ENCODE measurements around the gene E2F4. TPM values are rescaled to one million over a fixed set of nuclear protein-coding genes. Genes with fewer than 3 reads are reported as not detected.

The E2F4 gene
- total and polyA plus RNA-seq, 9 of the 15 experiments (the other 6 are each of a cell fraction or from before 2014, with no cell fraction given): 9.7 to 139 (median 106) TPM

- TF ChIP-seq POLR2G (IDR thresholded peaks at IDR 0.05; ENCODE audit: low read depth, low read length) (peak; percentile 41; the same call in 1 of the 2 replicates), RBFOX2 (IDR thresholded peaks at IDR 0.05; ENCODE audit: low read depth, low read length) (peak; percentile 47), ZNF263 (CRISPR knock-in tag; IDR thresholded peaks at IDR 0.05; ENCODE audit: borderline replicate concordance) (no peak), TAL1 (IDR thresholded peaks at IDR 0.05) (no peak)
- no peaks in the 10 kb centered on the region for H3K9me3 ChIP-seq (replicated peaks; ENCODE audit: control insufficient read depth, insufficient read depth, low read depth, low read length)
- intact Hi-C loops (cut with micrococcal nuclease) (no loop called here), in situ Hi-C loops (cut with MboI) (no loop called here)
- no TSS peak for BruUV-seq (replicated peaks)
- no peaks in the 10 kb centered on the region for H3K79me2 ChIP-seq (ENCODE audit: control insufficient read depth, insufficient read depth, low read length)
- H3K4me3 ChIP-seq: no peak overlapping the region
- no peak overlapping the region for H3K4me2 ChIP-seq (ENCODE audit: insufficient read depth, low read length)
- peak overlapping the region in 1 of 2 experiments; percentile 26; a peak in 1 of 4 replicates for H3K9ac ChIP-seq (ENCODE audit: insufficient read depth in 1 of 2, low read depth in 2 of 2, low read length in 2 of 2)
- ChIA-PET CTCF (ENCODE audit: low intra/inter-chr PET ratio) (no interaction called here), POLR2A (interaction anchor here (1.0 to 2.2 kb wide), 2 partner anchors 19 to 22 kb away, joined by 3 to 6 read pairs; partner anchors contain the start of gene MATCAP1)
- peaks cover 1 to 44% of the 10 kb centered on the region in 2 experiments; a peak in 3 of 5 replicates for H3K4me1 ChIP-seq (replicated peaks in 1 of 2; ENCODE audit: control insufficient read depth in 2 of 2, insufficient read depth in 2 of 2, low read length in 2 of 2)
- no peak overlapping the region for H3K27ac ChIP-seq (ENCODE audit: extremely low read depth, low read depth, low read length)
- peaks cover 76% of the 10 kb centered on the region; the same call in 2 of the 3 replicates for H3K36me3 ChIP-seq (ENCODE audit: control insufficient read depth, insufficient read depth, low read length)
- ATAC-seq (no peak), DNase-seq (ENCODE audit: extremely low read depth in 1 of 4, low spot score in 3 of 4) (peak in 1 of 4 experiments; percentile 9), FAIRE-seq (no peak)
- H4K20me1 ChIP-seq (replicated peaks; ENCODE audit: control insufficient read depth, insufficient read depth, low read length): no peaks in the 10 kb centered on the region; the same call in 1 of the 2 replicates
- no peaks in the 10 kb centered on the region for H3K9me1 ChIP-seq (ENCODE audit: control insufficient read depth, insufficient read depth, low read length)
- no peaks in the 10 kb centered on the region for H3K27me3 ChIP-seq (ENCODE audit: control insufficient read depth in 2 of 2, insufficient read depth in 2 of 2, low read length in 2 of 2)
- WGBS (ENCODE audit: insufficient coverage, low coverage, missing lambda C conversion rate): 95% methylated on average over 17 of the region's 40 CpGs
- H2AFZ ChIP-seq (ENCODE audit: low read depth, low read length): no peak overlapping the region
These were observed 9.7 kb downstream of the E2F4 start for GRCh38 chr16:67201411-67202345.
